Activated B cell treated with CpG ODN at 0.5 μM for 24 hours (primary cell): ENCODE results near the gene CX3CR1. TPM values are rescaled to one million over a fixed set of nuclear protein-coding genes. Genes with fewer than 3 reads are reported as not detected.

Source experiments
- ATAC-seq: fragments of 200-7000 bp; cut with Tn5 transposase; one replicate; pipeline ENCODE4 v1.10.0; 2021; ENCODE audit warnings: low read depth, mild to moderate bottlenecking, moderate library complexity
- CTCF ChIA-PET: fragments of 350-600 bp; sonication (Branson Sonifier 250); formaldehyde crosslinking; loops from one replicate; lab custom pipeline; 2021; ENCODE audit warnings: antibody characterized with exemption; lab: Charles Lee
- POLR2A ChIA-PET: fragments of 350-600 bp; sonication (Branson Sonifier 250); formaldehyde crosslinking; loops from one replicate; lab custom pipeline; 2021; ENCODE audit warnings: antibody characterized with exemption; lab: Charles Lee
- DNase-seq: peaks from one replicate; pipeline ENCODE4 v3.0.0; 2022
- H3K27ac Mint-ChIP-seq: one replicate; pipeline ENCODE4 v1.8.0; 2020; ENCODE audit warnings: mixed read lengths
- H3K27me3 Mint-ChIP-seq: one replicate; pipeline ENCODE4 v1.8.0; 2021; ENCODE audit warnings: mixed read lengths
- H3K36me3 Mint-ChIP-seq: one replicate; pipeline ENCODE4 v1.8.0; 2021; ENCODE audit warnings: low read depth, mixed read lengths
- H3K4me1 Mint-ChIP-seq: one replicate; pipeline ENCODE4 v1.8.0; 2021; ENCODE audit warnings: mixed read lengths
- H3K4me3 Mint-ChIP-seq: one replicate; pipeline ENCODE4 v1.8.0; 2020; ENCODE audit warnings: mild to moderate bottlenecking, mixed read lengths
- H3K9me3 Mint-ChIP-seq: one replicate; pipeline ENCODE4 v1.8.0; 2020; ENCODE audit warnings: mixed read lengths
- CTCF ChIP-seq: fragments of 200-600 bp; IDR thresholded peaks from one replicate; pipeline ENCODE4 v1.8.0; 2022; ENCODE audit warnings: antibody characterized with exemption, mild to moderate bottlenecking
- intact Hi-C: fragments of 100-400 bp; cut with micrococcal nuclease; formaldehyde crosslinking; loops from one replicate; pipeline ENCODE4 v1.15.1; 2024
- total RNA-seq: library from RNA; stranded (reverse); gene quantifications from 2 replicates; pipeline ENCODE4 v1.2.3, GENCODE V29; 2022

The CX3CR1 gene
- total RNA-seq, 1 donor from 2014 or later: 0.38 TPM

- Mint-ChIP-seq H3K27ac (no peak overlapping the region), H3K4me1 (peaks cover 24% of the 10 kb centered on the region), H3K36me3 (no peaks in the 10 kb centered on the region), H3K27me3 (no peaks in the 10 kb centered on the region), H3K4me3 (no peak overlapping the region), H3K9me3 (no peaks in the 10 kb centered on the region)
- no peak for TF ChIP-seq CTCF
- intact Hi-C loops: no loop called here
- CTCF ChIA-PET: interaction anchor here (2.8 kb wide), 1 partner anchor 17 kb away, joined by 18 read pairs; no protein-coding TSS in a partner anchor
- POLR2A ChIA-PET: interaction anchor here (0.9 kb wide), 1 partner anchor 164 kb away, joined by 3 read pairs; the partner anchor contains the start of genes GORASP1 and TTC21A
- DNase-seq (no peak), ATAC-seq (no peak)
These were observed 8.4 kb downstream of the CX3CR1 start for GRCh38 chr3:39271363-39271914.

GRCh38 chr3:39269528-39269927, 10.3 kb downstream of the CX3CR1 start:
- no peaks in the 10 kb centered on the region for H3K27me3 Mint-ChIP-seq
- no peak for TF ChIP-seq CTCF
- DNase-seq (no peak), ATAC-seq (no peak)
- H3K9me3 Mint-ChIP-seq: no peaks in the 10 kb centered on the region
- H3K4me1 Mint-ChIP-seq: peaks cover 25% of the 10 kb centered on the region
- CTCF ChIA-PET: interaction anchor here (0.8 kb wide), 1 partner anchor 79 kb away, joined by 4 read pairs; no protein-coding TSS in a partner anchor
- intact Hi-C loops: no loop called here
- POLR2A ChIA-PET: no interaction called here
- no peaks in the 10 kb centered on the region for H3K36me3 Mint-ChIP-seq
- no peak overlapping the region for H3K27ac Mint-ChIP-seq
- H3K4me3 Mint-ChIP-seq: no peak overlapping the region

GRCh38 chr3:39268549-39268900, 11.3 kb downstream of the CX3CR1 start:
- DNase-seq (no peak), ATAC-seq (no peak)
- Mint-ChIP-seq H3K36me3 (no peaks in the 10 kb centered on the region), H3K27me3 (no peaks in the 10 kb centered on the region), H3K9me3 (no peaks in the 10 kb centered on the region), H3K4me3 (no peak overlapping the region), H3K4me1 (peaks cover 35% of the 10 kb centered on the region), H3K27ac (no peak overlapping the region)
- CTCF ChIA-PET: interaction anchor here (1.1 kb wide), 1 partner anchor 24 kb away, joined by 4 read pairs; no protein-coding TSS in a partner anchor
- intact Hi-C loops: no loop called here
- no peak for TF ChIP-seq CTCF
- POLR2A ChIA-PET: no interaction called here

GRCh38 chr3:39267631-39268548, 11.9 kb downstream of the CX3CR1 start:
- Mint-ChIP-seq H3K9me3 (no peaks in the 10 kb centered on the region), H3K4me3 (no peak overlapping the region), H3K27me3 (no peaks in the 10 kb centered on the region), H3K4me1 (peaks cover 41% of the 10 kb centered on the region), H3K36me3 (no peaks in the 10 kb centered on the region), H3K27ac (no peak overlapping the region)
- CTCF ChIA-PET: interaction anchor here (1.1 kb wide), 1 partner anchor 25 kb away, joined by 4 read pairs; no protein-coding TSS in a partner anchor
- intact Hi-C loops: no loop called here
- TF ChIP-seq CTCF: no peak
- ATAC-seq: no peak
- no peak for DNase-seq
- POLR2A ChIA-PET: no interaction called here

- intact Hi-C loops: no loop called here
- no peak overlapping the region for H3K4me3 Mint-ChIP-seq
- H3K36me3 Mint-ChIP-seq: no peaks in the 10 kb centered on the region
- no peak for TF ChIP-seq CTCF
- DNase-seq (no peak), ATAC-seq (peak; percentile 51)
- CTCF ChIA-PET: interaction anchor here (2.5 to 5.4 kb wide), 3 partner anchors 24 to 74 kb away, joined by 11 to 36 read pairs (median 16); no protein-coding TSS in a partner anchor
- POLR2A ChIA-PET: interaction anchor here (1.2 kb wide), 1 partner anchor 9 kb away, joined by 6 read pairs; no protein-coding TSS in a partner anchor
- H3K27ac Mint-ChIP-seq: no peak overlapping the region
- H3K9me3 Mint-ChIP-seq: no peaks in the 10 kb centered on the region
- H3K27me3 Mint-ChIP-seq: no peaks in the 10 kb centered on the region
- peaks cover 54% of the 10 kb centered on the region for H3K4me1 Mint-ChIP-seq
These were observed 15.8 kb downstream of the CX3CR1 start for GRCh38 chr3:39264053-39264452.
